ENCODE results near the gene COL17A1.

DNA sequence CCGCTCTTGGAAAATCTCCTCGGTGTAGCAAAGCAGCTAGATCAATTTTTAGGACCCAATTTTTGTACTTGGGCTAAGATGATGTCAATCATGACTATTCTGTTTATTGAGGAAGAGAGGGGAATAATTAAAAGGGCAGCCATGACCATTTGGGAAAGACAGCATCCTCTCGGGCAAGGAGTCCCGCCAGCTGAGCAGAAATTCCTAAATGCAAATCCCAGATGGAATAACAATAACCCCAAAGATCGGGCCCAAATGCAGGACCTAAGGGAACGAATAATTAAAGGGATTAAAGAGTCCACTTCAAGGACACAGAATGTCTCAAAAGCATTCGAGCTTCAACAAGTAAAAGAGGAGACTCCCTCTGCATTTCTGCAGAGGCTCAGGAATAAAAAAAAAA lies 18.7 kb downstream of the COL17A1 start:
- TF ChIP-seq POLR2A (IDR thresholded peaks at IDR 0.05; ENCODE audit: low read length), result no peak
- no peak for TF ChIP-seq GATA1 (IDR thresholded peaks at IDR 0.05; ENCODE audit: low read depth, low read length)
